ENCODE data around the gene PSIP1.
A peak's percentile ranks its signal among the peaks of the same experiment; 100 is the strongest.
"Not testable (repeated sequence)": the region's sequence is repeated elsewhere in the genome, so short reads cannot be mapped to it uniquely, and the experiment has no call there.

PSIP1 gene

GRCh38 chr9:15430920-15431844, 79.6 kb downstream of the PSIP1 start:
- no peak for DNase-seq

- not testable (repeated sequence) for DNase-seq
Observed at GRCh38 chr9:15427702-15428101, 83.1 kb downstream of the PSIP1 start.

- DNase-seq: no peak
Observed at GRCh38 chr9:15426019-15426418, 84.8 kb downstream of the PSIP1 start.

GRCh38 chr9:15423231-15423985, 87.4 kb downstream of the PSIP1 start:
- DNase-seq: no peak

- peak; percentile 85 for DNase-seq
Observed at GRCh38 chr9:15422372-15423230, 88.2 kb downstream of the PSIP1 start, which contains the start of gene SNAPC3. Gene SNAPC3, plus strand, starts transcription at chr9:15422876. Its CDS starts 4 bp downstream, at chr9:15422880.

- DNase-seq: no peak
Observed at GRCh38 chr9:15421990-15422371, 88.8 kb downstream of the PSIP1 start.

GRCh38 chr9:15421532-15421931, 89.2 kb downstream of the PSIP1 start:
- no peak for DNase-seq

- no peak for DNase-seq
Observed at GRCh38 chr9:15420796-15421195, 90.0 kb downstream of the PSIP1 start.

GRCh38 chr9:15417626-15418025, 93.1 kb downstream of the PSIP1 start:
- no peak for DNase-seq

GRCh38 chr9:15416880-15417279, 93.9 kb downstream of the PSIP1 start:
- no peak for DNase-seq
